IPS-NIHi11 (cell line): ENCODE data around the gene STX16.

Experiments
- DNase-seq: peaks from one replicate; pipeline ENCODE4 v3.0.0; 2012; ENCODE audit warnings: mixed read lengths, low spot score

STX16 gene

DNA sequence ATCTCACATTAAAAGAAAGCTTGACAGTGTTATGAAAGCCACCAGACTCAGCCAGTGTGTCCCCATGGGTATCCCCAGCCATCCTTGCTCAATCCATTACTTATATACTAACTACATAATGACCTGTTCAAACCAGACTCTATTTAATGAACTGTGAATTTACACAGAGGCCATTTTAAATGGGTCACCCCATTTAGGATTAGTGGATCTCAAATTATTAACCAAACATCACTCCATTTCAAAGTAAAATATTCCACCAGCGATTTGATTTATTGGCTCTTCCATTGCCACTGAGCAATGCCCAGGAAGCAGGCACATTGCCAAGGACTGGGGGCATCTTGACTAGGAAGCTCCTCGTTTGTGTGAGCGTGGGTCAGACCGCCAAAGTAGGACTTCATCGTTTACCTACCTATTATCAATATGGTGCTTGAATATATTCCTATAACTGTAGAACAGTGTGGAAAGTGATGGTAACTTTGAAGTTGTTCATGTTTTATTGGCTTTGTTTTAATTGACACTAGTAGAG lies 26.1 kb downstream of the STX16 start:
- DNase-seq: no peak

DNA sequence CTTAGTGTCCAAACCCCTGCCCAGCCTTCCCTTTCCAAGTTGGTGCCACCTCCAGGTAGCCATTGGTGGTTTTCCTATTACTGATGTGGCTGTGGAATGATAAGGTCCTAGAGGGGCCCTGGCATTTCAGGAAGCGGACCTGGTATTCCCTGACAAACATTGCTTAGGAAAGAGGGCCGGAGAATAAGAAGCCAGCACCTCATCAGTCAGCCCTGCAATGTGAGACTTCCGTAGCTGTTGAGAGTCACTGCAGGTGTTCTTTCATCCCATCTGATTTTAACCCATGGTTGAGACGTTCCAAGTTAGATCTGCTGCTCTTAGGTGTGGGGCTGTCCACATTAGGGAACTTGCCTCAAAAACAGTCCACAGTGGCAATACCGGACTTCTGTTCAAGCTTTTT lies 26.7 kb downstream of the STX16 start:
- no peak for DNase-seq

DNA sequence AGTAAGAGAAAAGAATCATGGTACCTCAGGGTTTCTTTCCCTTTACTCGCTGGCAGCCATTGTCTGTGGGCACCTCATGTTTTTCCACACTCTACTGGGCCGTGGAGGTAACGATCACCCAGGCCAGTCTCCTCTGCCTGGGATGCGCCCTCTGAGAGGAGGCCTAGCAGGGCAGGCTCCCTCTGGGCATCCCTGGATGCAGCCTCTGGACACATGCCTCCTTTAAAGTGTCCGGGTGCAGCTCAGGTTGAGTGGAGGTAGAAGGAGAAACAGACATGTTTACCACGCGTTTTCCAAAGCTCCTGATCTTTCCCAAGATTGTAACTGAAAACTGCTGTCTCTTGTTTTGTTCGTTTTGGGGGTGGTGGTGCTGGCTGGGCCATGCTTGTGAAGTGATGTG lies 27.7 kb downstream of the STX16 start:
- DNase-seq: no peak

DNA sequence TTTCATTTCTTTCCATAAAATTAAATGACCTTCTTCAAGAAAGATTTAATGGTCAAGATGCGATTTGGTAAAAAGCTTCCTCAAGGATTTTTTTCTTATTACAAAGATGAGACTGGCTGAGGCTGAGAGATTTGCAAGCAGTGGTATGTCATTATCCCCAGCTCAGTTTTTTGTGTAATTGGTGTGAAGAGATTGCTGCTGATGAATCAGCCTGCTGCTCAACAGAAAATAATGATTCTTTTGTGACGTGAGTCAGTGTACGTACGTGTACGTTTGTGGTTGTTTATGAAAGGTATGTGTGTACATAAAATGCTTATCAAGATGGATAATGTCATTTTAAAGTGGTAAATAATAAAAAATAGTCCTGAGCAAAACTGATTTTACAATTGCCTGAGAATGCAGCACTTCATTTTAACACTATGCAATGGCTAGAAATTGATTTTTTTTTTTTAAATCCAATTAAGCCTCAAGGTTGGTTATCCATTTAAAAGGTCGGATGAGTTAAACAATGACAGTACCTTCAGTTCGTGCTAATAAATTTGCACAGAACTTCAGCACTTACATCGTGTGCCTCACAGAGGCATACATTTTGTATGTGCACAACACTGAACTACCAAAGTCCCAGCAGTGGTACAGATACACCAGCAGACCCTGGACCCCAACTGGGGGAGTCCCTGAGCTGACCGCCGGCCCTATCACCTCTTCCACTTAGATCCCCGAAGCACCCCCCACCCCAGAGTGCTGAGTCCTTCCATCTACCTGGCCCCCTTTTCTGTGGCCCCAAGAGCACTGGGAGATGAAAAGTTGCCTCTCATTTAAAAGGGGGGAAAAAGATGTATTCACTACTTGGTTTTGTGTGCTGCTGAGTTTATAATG lies 31.8 kb downstream of the STX16 start:
- DNase-seq: no peak

DNA sequence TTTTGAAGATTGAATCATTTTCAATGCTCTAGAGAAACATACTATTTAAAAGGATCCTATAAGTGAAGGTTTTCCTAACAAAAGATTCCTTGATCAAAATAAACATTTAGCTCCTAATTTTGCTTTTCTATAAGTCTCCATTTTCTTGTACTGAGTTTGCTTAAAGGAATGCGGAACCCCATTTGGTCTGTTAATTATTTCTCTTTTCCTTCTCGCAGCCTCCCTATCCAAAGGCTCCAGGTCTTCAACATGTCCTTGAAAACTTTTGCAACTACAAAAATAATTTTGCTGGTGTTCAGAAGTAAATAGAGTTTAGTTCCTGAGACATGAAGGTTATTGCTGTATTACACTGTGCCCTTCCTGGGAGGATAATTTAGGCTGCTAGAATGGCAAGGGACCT lies 33.2 kb downstream of the STX16 start:
- no peak for DNase-seq

DNA sequence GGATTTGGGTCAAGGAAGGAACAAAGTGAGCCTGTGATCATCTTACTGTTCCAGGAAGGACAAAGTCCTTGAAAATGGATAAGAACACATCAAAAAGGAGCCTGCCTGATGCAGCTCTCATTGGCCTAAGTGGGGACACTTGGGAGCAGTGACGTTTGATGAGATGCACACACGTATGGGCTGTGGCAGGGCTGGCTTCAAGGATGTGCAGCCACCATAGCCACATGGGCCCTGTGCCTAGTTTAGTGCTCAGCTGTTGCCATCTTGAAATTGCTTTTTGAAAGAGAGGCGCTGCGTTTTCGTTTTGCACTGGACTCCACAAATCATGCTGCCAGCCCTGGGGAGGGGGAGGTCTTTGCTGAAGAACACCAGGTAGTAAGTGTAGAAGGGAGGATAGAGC lies 34.9 kb downstream of the STX16 start:
- DNase-seq: no peak

DNA sequence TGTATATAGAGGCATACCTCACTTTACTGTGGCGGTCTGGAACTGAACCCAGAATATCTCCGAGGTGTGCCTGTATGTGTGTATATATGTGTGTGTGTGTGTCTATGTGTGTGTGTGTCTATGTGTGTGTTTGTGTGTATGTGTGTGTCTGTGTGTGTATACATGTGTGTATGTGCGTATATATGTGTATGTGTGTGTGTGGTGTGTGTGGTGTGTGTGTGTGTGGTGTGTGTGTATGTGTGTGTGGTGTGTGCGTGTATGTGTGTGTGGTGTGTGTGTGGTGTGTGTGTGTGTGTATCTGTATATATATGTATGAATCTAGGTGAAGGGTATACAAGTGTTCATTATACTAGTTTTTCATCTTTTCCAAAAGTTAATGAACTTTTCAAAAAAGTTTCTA lies 37.3 kb downstream of the STX16 start:
- no peak for DNase-seq

DNA sequence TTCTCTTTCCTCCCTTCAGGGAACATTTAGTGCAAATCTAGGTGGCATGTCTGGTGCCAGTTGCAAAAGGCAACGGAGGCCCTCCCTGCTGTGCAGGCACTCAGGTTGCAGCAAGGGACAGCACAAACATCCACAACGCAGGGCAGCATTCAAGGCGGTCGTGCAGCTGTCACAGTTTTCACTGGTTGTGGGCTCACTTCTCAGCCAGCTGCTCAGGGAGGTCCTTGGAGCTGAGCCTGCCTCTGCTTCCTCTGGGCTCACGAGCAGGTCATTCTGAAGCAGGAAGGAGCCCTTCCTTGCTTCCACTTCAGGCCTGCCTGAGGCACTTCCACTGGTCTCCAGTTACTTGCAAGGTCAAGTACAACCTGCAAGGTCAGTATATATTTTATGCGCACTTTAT lies 37.8 kb downstream of the STX16 start:
- no peak for DNase-seq

DNA sequence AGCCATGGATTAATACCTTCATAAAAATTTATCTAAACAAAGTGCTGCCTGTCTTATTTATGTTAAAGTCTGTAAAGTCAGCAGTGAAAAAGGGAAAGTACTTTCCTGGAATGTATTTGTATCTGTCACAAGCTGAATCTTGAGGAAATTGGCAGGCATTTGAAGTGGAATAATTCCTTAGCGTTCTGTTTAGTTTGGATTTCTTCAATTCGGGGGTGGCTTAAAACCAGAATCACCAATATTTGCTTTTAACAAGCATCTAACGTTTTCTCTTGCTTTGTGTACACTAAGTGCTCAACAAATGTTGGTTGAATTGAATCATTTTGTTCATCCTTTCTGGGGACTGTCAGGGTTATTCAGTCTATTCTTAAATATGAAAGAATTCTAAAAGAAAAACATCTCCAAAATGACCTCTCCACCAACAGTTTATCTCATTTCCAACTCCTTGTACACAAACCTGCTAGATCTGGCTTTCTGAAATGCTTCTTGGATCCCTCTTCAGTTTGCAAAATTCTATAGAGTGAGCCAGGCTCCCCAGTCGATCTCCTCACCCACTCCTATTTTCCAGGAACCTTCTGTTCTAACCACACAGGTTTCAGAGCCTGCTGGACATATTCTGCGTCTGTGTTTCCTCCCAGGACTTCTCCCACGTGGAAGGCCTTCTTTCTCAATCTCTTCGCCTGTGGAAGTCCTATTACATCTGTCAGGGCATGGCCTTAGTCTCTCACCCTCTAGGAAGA lies 39.5 kb downstream of the STX16 start:
- no peak for DNase-seq

DNA sequence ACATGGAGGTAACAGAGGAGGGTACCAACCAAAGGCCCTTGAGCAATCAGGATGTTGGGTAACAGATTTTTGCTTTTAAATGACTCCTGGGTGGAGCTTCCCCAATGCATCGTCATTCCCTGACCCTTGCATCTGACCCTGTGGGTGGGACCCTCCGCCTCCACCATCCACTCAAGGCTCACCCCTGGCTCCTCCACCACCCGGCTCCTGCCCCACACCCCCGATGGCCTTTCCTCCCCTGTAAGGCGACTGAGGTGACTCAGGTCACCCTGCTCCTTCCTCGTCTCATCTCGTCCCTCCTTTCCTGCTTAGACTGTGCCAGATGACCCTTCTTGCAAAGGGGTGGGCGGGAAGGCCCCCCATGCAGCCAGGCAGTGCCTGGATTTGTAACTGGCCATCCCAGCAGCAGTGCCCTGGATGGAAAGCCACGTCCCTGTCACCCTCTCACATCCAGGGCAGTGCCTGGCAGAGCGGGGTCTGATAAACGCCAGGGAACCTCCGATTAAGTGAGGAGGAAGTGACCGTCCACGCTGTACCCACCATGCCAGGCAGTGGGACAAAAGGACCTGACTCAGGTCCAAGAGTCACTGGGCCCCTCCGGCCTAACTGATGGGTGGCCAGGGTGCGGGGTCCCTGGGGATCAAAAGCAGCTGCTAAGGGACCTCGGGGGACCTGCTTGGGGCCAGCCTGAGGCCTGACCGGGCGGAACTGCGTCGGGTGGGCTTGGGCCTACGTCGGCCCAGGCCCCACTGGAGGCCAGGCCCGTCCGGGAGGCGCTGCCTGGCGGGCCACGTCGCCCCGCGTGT lies 40.9 kb downstream of the STX16 start:
- no peak for DNase-seq

DNA sequence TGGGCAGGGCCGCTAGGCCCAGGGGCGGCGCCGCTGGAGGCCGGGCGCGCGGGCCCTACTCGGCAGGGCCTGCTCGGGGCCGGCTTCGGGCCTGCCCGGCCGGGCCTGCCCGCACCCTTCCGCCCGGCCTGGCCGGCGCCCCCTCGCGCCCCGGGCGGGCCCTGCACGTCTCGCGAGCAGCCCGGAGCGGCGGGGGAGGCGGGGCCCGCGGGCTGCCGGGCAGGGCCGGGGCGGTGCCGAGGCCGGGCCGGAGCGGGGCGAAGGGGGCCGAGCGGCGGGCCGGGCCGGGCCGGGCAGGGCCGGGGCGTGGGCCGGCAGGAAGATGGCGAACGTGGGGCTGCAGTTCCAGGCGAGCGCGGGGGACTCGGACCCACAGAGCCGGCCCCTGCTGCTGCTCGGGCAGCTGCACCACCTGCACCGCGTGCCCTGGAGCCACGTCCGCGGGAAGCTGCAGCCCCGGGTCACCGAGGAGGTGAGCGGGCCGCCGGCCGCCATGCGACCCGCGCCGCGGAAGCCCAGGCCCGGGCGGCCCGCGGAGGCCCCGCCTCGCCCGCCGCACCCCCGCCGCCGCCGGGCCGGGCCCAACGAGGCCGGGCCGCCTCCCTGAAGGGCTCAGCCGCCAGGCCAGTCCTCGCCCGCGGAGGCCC lies 41.6 kb downstream of the STX16 start, which contains the start of gene NPEPL1:
TSS of gene NPEPL1 (plus strand) at position 222 of the 647 bp plus-strand sequence. CDS start at position 323, 101 bp downstream.
- DNase-seq: peak; percentile 99

DNA sequence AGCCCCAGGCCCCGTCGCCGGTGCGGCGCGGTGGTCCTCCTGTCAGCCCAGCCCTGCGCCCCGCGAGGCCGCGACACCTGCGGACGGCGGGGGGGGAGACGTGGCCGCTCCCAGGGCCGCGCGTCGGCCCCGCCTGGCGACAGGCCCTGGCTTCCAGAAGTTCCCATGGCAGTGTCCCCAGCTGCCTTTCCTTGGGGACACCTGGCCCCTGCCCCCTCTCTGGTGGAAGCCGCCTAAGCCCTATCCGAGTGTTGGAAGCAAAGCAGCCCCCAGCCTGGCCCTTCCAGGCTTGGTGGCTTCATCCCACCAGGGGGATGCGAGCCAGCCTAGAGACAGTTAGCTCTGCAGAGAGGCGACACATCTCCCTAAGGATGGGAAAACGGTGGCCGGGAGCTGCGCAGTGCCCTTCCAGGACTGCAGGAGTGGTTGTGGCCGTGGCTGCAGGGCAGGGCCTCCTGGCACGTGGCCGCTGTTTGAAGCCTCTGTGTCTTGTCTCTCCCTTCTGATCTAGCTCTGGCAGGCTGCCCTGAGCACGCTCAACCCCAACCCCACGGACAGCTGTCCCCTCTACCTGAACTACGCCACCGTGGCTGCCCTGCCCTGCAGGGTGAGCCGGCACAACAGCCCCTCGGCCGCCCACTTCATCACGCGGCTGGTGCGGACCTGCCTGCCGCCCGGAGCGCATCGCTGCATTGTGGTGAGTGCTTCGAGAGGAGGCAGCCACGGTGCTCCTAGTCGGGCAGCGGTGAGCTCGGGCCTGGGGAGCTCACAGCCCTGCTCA lies 42.3 kb downstream of the STX16 start:
- no peak for DNase-seq

DNA sequence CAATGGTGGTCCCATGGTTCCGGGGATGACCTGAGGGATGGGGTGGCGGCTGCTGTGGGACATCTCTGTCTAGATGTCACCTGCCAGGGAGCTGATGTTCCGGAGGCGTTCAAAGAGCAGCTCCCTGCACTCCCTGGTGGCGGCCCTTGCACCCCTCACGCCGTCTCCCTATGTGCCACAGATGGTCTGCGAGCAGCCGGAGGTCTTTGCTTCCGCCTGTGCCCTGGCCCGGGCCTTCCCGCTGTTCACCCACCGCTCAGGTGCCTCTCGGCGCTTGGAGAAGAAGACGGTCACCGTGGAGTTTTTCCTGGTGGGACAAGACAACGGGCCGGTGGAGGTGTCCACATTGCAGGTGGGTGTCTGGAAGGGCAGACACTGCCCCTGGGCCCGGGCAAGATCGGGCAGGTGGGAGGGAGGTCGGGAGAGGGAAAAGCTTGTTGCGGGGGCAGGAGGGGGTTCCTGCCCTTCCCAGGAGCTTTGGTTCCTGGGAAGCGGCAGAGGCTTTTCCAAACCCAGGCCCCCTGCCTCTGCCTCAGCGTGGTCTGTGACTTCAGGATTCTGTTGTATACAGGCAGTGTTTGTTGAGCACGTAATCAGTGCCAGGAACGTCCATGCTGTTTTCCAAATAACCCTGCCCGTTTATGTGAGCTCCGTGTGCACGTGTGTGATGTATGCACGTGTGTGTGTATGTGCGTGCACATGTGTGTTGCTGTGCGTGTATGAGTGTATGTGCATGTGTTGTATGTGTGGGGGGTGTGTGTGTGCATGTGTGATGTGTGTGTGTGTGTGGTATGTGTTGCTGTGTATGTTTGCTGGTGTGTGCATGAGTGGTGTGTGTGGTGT lies 43.4 kb downstream of the STX16 start:
- no peak for DNase-seq

DNA sequence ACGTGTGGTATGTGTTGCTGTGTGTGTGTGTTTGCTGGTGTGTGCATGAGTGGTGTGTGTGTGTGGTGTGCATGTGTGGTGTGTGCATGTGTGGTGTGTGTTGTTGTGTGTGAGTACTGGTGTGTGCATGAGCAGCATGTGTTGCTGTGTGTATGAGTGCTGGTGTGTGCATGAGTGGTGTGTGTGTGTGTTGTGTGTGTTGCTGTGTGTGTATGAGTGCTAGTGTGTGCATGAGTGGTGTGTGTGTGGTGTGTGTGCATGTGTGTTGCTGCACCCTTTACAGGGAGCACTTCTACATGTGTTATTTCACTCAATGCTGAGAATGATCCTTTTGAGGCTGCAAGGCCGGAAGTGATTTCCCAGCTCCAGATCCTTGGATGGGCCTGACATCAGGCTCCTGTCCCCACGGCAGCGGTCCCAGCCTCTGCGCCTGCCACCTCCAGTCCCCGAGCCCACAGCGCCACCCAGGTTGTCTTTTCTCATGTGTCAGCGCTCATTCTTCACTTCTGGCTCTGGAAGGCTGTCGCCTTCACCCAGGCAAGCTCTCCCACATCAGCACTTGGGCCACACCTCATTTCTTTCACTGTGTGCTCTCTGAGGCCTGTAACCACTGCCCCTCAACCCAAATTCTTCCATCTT lies 44.1 kb downstream of the STX16 start:
- DNase-seq: no peak

DNA sequence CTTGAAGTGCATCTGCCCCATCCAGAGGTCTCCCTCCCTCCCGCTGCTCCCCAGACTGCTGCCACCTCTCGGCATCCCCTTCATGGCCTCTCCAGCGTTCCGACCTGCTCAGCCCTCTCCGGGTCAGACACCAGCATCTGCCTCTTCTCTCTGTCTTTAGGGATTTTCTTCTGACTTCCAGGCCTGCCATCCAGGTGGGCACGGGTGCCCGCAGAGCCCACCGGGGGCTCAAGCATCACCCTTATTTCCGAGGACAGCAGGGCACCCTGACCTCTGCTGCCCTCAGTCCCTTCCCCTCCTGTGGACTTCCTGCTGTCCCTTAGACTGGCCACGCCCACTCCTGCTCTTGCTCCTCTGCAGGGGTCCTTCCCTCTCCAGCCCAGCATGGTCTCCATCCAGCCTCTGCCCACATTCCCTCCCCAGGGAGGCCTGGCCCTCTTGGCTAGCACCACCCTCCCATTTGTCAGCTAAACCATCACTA lies 44.9 kb downstream of the STX16 start:
- DNase-seq: no peak

DNA sequence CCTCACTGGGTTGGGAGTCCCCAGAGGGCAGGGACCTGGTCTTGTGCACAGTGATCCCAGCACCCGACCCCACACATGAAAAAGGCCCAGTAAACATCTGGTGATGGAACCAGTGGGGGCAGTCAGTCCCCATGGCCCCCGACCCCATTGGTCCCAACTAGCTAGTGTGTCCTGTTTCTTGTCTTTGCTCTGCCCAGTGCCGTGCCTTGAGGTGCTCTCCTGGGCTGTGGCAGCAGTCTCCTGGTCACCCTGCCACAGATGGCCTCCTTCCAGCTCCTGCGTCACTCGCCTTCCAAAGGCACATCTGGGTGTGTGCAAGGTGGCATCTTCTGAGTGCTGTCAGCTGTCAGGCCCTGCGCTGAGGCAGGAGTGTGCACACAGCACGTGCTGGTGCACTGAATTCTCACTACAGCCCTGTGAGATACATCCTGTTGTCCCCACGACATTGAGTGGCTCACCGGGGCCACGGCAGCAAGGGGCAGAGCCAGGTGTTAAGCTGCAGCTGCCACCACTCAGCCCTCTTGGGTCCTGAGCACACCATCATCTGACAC lies 45.4 kb downstream of the STX16 start:
- DNase-seq: no peak

DNA sequence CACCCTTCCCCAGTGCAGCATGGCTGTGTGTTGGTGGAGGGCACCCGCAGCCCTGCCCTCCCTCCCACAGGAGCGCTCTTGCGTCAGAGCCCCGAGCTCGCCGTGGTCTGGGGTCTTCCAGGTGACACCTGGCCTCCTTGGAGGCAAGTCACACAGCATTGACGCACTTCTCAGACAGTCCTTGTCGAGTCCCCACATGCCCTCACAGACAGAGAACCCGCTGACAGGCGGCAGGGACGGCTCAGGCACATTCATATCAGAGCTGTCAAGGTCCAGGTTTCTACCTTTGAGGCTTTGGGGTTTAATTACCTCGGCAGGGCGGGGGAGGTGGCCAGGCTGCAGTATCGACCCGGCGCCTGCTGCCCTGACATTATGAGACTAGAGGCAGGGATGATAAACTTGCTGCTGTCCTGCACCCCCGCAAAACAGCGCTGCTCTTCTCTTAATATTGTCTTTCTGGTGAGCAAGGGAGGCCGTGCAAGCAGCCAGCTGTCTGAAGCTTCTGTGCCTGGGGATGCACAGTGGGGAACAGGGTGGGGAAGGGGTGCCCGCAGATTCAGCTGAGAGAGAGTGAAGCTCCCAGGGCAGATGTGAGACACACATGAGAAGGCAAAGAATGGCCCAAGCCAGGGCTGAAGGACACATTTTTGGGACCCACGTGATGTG lies 46.3 kb downstream of the STX16 start:
- no peak for DNase-seq
